PC-3 (cell line): Measurements from ENCODE around the gene PLLP. TPM values are rescaled to one million over a fixed set of nuclear protein-coding genes. Genes with fewer than 3 reads are reported as not detected.
"Not testable (repeated sequence)": the region's sequence is repeated elsewhere in the genome, so short reads cannot be mapped to it uniquely, and the experiment has no call there.

Experiments used
- ATAC-seq: fragments of 200-7000 bp; cut with Tn5 transposase; 2 replicates; pipeline ENCODE4 v1.9.1; 2020; ENCODE audit warnings: mild to moderate bottlenecking, moderate library complexity
- BruUV-seq: library from RNA; stranded (reverse); fragments of 400-500 nt; replicated peaks from 2 replicates; lab custom pipeline; 2021; lab: Mats Ljungman, UMichigan
- CTCF ChIA-PET: fragments of 300-600 bp; sonication (Branson Sonifier 250); formaldehyde crosslinking; loops from one replicate; lab custom pipeline; 2022; ENCODE audit warnings: antibody characterized with exemption; lab: Charles Lee
- POLR2A ChIA-PET: fragments of 300-600 bp; sonication (Branson Sonifier 250); formaldehyde crosslinking; loops from one replicate; lab custom pipeline; 2022; ENCODE audit warnings: antibody characterized with exemption; ENCODE audit not compliant: unreplicated experiment; lab: Charles Lee
- DNase-seq: peaks from one replicate; pipeline ENCODE4 v3.0.0-alpha.2; 2015
- H2AFZ ChIP-seq: fragments of 300-600 bp; sonication (generic); 2 replicates; pipeline ENCODE4 v1.6.0; 2016; ENCODE audit warnings: antibody characterized with exemption, low read length
- H3F3A ChIP-seq: fragments of 300-600 bp; sonication (generic); one replicate; pipeline ENCODE4 v1.6.0; 2017; ENCODE audit warnings: antibody characterized with exemption, low read length, control low read depth, mild to moderate bottlenecking; ENCODE audit not compliant: unreplicated experiment
- H3K27ac ChIP-seq: fragments of 300-600 bp; sonication (generic); 2 replicates; pipeline ENCODE4 v1.5.1; 2016; ENCODE audit warnings: mild to moderate bottlenecking, low read length
- H3K27me3 ChIP-seq: fragments of 300-600 bp; sonication (generic); 2 replicates; pipeline ENCODE4 v1.6.1; 2016; ENCODE audit warnings: low read length, mixed read lengths
- H3K36me3 ChIP-seq: fragments of 300-600 bp; sonication (generic); 2 replicates; pipeline ENCODE4 v1.6.1; 2016; ENCODE audit warnings: low read depth, mixed run types, low read length, mixed read lengths
- H3K4me1 ChIP-seq: fragments of 300-600 bp; sonication (generic); 2 replicates; pipeline ENCODE4 v1.5.1; 2016; ENCODE audit warnings: low read length; ENCODE audit not compliant: insufficient read depth
- H3K4me2 ChIP-seq: fragments of 300-600 bp; sonication (generic); 2 replicates; pipeline ENCODE4 v1.6.0; 2016; ENCODE audit warnings: low read length
- H3K4me3 ChIP-seq: fragments of 300-600 bp; sonication (generic); 2 replicates; pipeline ENCODE4 v1.5.1; 2016; ENCODE audit warnings: mild to moderate bottlenecking, low read length, mixed read lengths
- H3K79me2 ChIP-seq: fragments of 300-600 bp; sonication (generic); 2 replicates; pipeline ENCODE4 v1.6.1; 2017; ENCODE audit warnings: low read length, mixed read lengths
- H3K9ac ChIP-seq: fragments of 300-600 bp; sonication (generic); 2 replicates; pipeline ENCODE4 v1.6.0; 2016; ENCODE audit warnings: mild to moderate bottlenecking, low read length
- H3K9me2 ChIP-seq: fragments of 300-600 bp; sonication (generic); replicated peaks from 2 replicates; pipeline ENCODE4 v1.6.1; 2016; ENCODE audit warnings: mixed run types, low read length, mixed read lengths
- H3K9me3 ChIP-seq: fragments of 300-600 bp; sonication (generic); 2 replicates; pipeline ENCODE4 v1.6.1; 2016; ENCODE audit warnings: low read length, mixed read lengths
- H4K20me1 ChIP-seq: fragments of 300-600 bp; sonication (generic); 2 replicates; pipeline ENCODE4 v1.6.1; 2016; ENCODE audit warnings: low read length, mixed read lengths
- EZH2 ChIP-seq: fragments of 300-600 bp; sonication (generic); IDR thresholded peaks from one replicate; pipeline ENCODE4 v1.6.1; 2017; ENCODE audit warnings: antibody characterized with exemption, mild to moderate bottlenecking, low read length; ENCODE audit not compliant: unreplicated experiment
- EZH2phosphoT487 ChIP-seq: fragments of 300-600 bp; sonication (generic); IDR thresholded peaks from 2 replicates; pipeline ENCODE4 v1.6.1; 2018; ENCODE audit warnings: mild to moderate bottlenecking, antibody characterized with exemption, low read length, borderline replicate concordance
- intact Hi-C: fragments of 100-400 bp; cut with micrococcal nuclease; formaldehyde crosslinking; loops from 2 replicates; pipeline ENCODE4 v1.9.0; 2023
- total RNA-seq: library from RNA; depleted of rRNA; stranded (reverse); fragments of >200 nt; gene quantifications from 2 replicates; pipeline ENCODE4 v1.2.3, GENCODE V29; 2014
- TF ChIP-seq, protein P1 (sequence below): fragments of 300-600 bp; sonication (generic); conservative IDR thresholded peaks from 2 replicates; pipeline ENCODE4 v1.5.1; 2017; ENCODE audit warnings: antibody characterized with exemption, low read depth, mild to moderate bottlenecking, low read length

The PLLP gene
- total RNA-seq, 1 experiment from 2014 or later = 1.6 TPM

DNA sequence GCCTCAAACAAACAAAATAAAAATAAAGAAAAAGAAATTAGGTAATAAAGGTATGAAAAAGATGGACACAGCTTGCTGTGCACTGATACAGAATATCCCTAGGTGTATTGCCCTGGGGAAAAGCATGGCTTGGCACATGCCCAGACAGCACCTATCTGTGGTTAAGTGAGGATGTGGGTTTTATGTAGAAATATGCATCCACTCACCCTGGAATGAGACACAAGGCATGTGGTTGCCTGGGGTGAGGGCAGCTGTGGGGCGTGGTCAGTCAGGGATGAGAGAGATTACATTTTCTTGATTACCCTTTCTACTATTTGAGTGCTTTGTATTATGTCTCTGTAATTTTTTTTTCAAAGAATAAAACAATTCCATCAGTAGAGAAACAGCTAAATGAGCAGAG lies 6.9 kb downstream of the PLLP start:
- peak overlapping the region; percentile 51 for H3K27ac ChIP-seq
- CTCF ChIA-PET = interaction anchor here (0.7 kb wide), 1 partner anchor 23 kb away, joined by 3 read pairs; no protein-coding TSS in a partner anchor
- no peak overlapping the region for H2AFZ ChIP-seq
- peak overlapping the region; percentile 66 for H3K4me2 ChIP-seq
- ATAC-seq (peak; percentile 85), DNase-seq (peak; percentile 96)
- H3K9me2 ChIP-seq = no peaks in the 10 kb centered on the region
- no TSS peak for BruUV-seq
- H3K4me3 ChIP-seq = no peak overlapping the region
- POLR2A ChIA-PET = no interaction called here
- no peak overlapping the region for H3K9ac ChIP-seq
- H3K27me3 ChIP-seq = no peaks in the 10 kb centered on the region
- H3K9me3 ChIP-seq = no peaks in the 10 kb centered on the region
- TF ChIP-seq EZH2phosphoT487 (no peak), EZH2 (no peak)
- TF ChIP-seq, protein P1, sequence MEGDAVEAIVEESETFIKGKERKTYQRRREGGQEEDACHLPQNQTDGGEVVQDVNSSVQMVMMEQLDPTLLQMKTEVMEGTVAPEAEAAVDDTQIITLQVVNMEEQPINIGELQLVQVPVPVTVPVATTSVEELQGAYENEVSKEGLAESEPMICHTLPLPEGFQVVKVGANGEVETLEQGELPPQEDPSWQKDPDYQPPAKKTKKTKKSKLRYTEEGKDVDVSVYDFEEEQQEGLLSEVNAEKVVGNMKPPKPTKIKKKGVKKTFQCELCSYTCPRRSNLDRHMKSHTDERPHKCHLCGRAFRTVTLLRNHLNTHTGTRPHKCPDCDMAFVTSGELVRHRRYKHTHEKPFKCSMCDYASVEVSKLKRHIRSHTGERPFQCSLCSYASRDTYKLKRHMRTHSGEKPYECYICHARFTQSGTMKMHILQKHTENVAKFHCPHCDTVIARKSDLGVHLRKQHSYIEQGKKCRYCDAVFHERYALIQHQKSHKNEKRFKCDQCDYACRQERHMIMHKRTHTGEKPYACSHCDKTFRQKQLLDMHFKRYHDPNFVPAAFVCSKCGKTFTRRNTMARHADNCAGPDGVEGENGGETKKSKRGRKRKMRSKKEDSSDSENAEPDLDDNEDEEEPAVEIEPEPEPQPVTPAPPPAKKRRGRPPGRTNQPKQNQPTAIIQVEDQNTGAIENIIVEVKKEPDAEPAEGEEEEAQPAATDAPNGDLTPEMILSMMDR = no peak
- peaks cover 38% of the 10 kb centered on the region for H3K4me1 ChIP-seq
- no peaks in the 10 kb centered on the region for H3K36me3 ChIP-seq
- no peaks in the 10 kb centered on the region for H3K79me2 ChIP-seq
- H4K20me1 ChIP-seq = no peaks in the 10 kb centered on the region
- intact Hi-C loops = loop anchor here (2.0 kb wide), 1 partner anchor 33 kb away; the partner anchor contains the start of gene ARL2BP
- H3F3A ChIP-seq = peaks cover 3% of the 10 kb centered on the region

DNA sequence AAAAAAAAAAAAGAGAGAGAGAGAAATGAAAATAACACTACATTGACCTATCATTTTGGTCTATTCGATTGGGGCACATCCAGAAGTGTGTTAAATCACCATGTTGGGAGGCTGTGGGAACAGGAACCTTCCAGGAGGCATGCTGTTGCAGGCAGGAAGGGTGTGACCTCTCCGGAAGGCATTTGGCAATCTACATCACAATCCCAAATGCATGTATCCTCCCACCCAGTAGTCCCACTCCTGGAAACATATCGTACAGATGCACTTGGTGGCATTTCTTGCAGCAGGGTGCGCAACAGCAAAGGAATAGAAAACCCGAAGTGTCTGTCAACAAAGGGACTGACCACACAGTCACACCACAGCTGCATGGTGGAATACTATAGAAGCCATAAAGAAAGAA lies 7.9 kb downstream of the PLLP start:
- BruUV-seq = no TSS peak
- ATAC-seq (0 out of 2 replicates have a peak, but pooled peaks have one; percentile 18), DNase-seq (peak; percentile 43)
- ChIA-PET CTCF (no interaction called here), POLR2A (no interaction called here)
- Histone ChIP-seq H3K79me2 (no peaks in the 10 kb centered on the region), H3K27me3 (no peaks in the 10 kb centered on the region), H3K4me2 (peak overlapping the region; percentile 66), H2AFZ (no peak overlapping the region), H3K27ac (peak overlapping the region; percentile 51), H3K4me3 (no peak overlapping the region), H3K9me2 (no peaks in the 10 kb centered on the region), H3K9me3 (no peaks in the 10 kb centered on the region), H3K4me1 (peaks cover 38% of the 10 kb centered on the region), H3K36me3 (no peaks in the 10 kb centered on the region), H3K9ac (no peak overlapping the region), H4K20me1 (no peaks in the 10 kb centered on the region), H3F3A (peaks cover 3% of the 10 kb centered on the region)
- intact Hi-C loops = loop anchor here (2.0 kb wide), 1 partner anchor 32 kb away; the partner anchor contains the start of gene ARL2BP
- TF ChIP-seq, protein P1 = no peak
- TF ChIP-seq EZH2phosphoT487 (no peak), EZH2 (no peak)

DNA sequence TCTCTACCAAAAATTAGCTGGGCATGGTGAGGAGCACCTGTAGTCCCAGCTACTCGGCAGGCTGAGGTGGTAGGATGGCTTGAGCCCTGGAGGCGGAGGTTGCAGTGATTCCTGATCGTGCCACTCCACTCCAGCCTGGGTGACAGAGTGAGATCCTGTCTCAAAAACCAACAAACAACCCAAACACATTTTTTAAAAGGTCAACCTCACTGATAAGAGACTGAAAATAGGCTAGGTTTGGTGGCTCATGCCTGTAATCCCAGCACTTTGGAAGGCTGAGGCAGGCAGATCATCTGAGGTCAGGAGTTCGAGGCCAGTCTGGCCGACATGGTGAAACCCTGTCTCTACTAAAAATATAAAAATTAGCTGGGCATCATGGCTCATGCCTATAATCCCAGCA lies 8.5 kb downstream of the PLLP start:
- H3F3A ChIP-seq, POLR2A ChIA-PET, H4K20me1 ChIP-seq, H3K4me2 ChIP-seq, H3K79me2 ChIP-seq, H3K4me3 ChIP-seq, H3K9me2 ChIP-seq, H3K36me3 ChIP-seq, H3K27me3 ChIP-seq, H3K9ac ChIP-seq, ATAC-seq, H3K9me3 ChIP-seq, CTCF ChIA-PET, DNase-seq, H3K27ac ChIP-seq, H2AFZ ChIP-seq, BruUV-seq: not testable (repeated sequence)
- peaks cover 38% of the 10 kb centered on the region for H3K4me1 ChIP-seq
- intact Hi-C loops = loop anchor here (2.0 kb wide), 1 partner anchor 31 kb away; the partner anchor contains the start of gene ARL2BP
